ENCODE measurements around the gene CCDC142. TPM values are rescaled to one million over a fixed set of nuclear protein-coding genes. Genes with fewer than 3 reads are reported as not detected.

The CCDC142 gene
- total RNA-seq, 4 donors from 2014 or later = 10.4 to 31.1 (median 18.7) TPM

DNA sequence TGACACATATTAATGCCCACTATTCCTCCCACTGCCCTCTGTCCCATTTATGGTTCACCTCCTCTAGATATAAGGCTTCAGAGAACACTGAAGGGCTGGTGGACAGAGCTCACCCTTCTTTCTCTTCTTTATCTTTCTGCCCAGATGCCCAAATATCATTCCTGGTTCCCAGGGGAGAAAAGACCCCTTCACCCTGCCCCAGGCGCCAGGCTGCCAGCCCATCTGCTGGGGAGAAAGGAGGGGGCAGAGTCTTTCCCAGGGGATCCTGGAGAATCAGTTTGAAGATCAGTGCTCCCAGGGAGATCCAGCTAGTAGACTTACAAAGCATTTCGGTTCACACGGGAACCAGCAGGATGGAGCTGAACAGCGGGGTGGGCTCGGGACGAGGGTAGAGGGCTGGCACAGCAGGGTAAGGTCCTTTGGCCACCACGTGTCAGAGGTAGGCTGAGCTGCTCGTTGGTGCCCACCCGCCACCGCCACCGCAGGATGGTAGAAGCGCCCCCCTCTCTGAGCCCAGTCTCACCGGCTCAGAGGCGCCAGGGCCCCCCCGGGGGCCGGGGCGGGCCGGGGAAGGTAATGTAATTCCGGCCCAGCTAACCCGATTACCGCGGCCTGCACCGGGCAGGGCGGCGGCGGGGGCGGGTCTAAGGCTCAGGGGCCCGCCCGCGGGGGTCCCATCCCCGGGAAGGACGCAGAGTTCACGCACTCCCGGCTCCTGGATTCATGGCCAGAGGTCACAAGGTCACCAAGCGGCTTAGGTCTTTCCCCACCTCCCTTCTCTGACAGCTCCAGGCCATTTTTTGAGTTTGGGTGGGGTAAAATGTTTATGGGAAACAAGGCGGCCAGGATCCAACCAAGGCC, 30.2 kb upstream of the CCDC142 start:
- Histone ChIP-seq H3K9me3 (no peaks in the 10 kb centered on the region), H3K27ac (no peak overlapping the region), H3K4me1 (peaks cover 43% of the 10 kb centered on the region), H3K36me3 (no peaks in the 10 kb centered on the region), H3K4me3 (no peak overlapping the region), H3K27me3 (peaks cover 88% of the 10 kb centered on the region)
- WGBS = 19% methylated on average over 13 of the region's 36 CpGs
- no peak for DNase-seq (ENCODE audit: low spot score in 2 of 2)
- TF ChIP-seq POLR2AphosphoS5 (IDR thresholded peaks at IDR 0.05) (no peak), CTCF (IDR thresholded peaks at IDR 0.05) (no peak), EP300 (IDR thresholded peaks at IDR 0.05) (no peak), POLR2A (IDR thresholded peaks at IDR 0.05) (no peak)

DNA sequence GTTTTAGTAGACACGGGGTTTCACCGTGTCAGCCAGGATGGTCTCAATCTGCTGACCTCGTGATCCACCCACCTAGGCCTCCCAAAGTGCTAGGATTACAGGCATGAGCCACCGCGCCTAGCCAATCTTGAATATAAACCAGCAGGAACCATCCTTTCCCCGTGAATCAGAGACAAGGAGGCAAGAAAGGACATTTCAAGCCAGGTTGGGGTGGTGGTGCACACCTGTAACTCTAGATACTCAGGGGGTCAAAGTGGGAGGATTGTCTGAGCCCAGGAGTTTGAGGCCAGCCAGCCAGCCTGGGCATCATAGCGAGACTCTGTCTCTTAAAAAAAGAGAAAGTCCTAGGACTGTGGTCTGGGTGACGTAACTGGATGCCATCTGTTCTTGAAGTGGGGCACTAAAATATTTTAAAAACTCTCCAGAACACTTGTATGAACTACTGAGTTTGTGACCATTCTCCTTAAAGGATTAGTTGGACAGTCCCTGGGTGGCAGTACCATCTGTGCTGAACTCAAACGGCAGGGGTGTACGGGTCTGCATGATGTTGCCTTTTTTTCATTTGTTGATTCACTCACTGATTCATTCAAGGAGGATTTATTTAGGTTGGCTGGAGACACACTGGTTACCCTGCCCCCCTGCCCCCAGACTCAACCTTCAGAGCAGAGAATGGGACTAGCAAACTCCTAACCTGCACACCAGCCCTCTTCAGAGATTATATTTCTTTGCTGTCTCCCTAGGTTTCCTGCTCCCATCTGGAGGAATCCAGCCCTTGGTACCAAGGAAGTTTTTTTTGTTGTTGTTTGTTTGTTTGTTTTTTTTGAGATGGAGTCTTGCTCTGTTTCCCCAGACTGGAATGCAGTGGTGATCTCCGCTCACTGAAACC, 28.5 kb upstream of the CCDC142 start:
- Histone ChIP-seq H3K36me3 (no peaks in the 10 kb centered on the region), H3K9me3 (no peaks in the 10 kb centered on the region), H3K4me3 (no peak overlapping the region), H3K4me1 (peaks cover 50% of the 10 kb centered on the region), H3K27ac (no peak overlapping the region), H3K27me3 (peaks cover 72% of the 10 kb centered on the region)
- no peak for DNase-seq (ENCODE audit: low spot score in 2 of 2)
- 54% methylated on average over 10 of the region's 11 CpGs for WGBS
- TF ChIP-seq CTCF (IDR thresholded peaks at IDR 0.05) = no peak
- no peak for TF ChIP-seq EP300 (IDR thresholded peaks at IDR 0.05)
- no peak for TF ChIP-seq POLR2A (IDR thresholded peaks at IDR 0.05)

GRCh38 chr2:74510272-74510671, 27.5 kb upstream of the CCDC142 start:
- Histone ChIP-seq H3K36me3 (peaks cover 7% of the 10 kb centered on the region), H3K27ac (no peak overlapping the region), H3K27me3 (peaks cover 61% of the 10 kb centered on the region), H3K4me1 (peaks cover 50% of the 10 kb centered on the region), H3K4me3 (no peak overlapping the region), H3K9me3 (no peaks in the 10 kb centered on the region)
- no peak for DNase-seq (ENCODE audit: low spot score in 2 of 2)
- 96% methylated on average over 4 of the region's 4 CpGs for WGBS
- TF ChIP-seq EP300 (IDR thresholded peaks at IDR 0.05) (no peak), CTCF (IDR thresholded peaks at IDR 0.05) (no peak), POLR2A (IDR thresholded peaks at IDR 0.05) (no peak), POLR2AphosphoS5 (IDR thresholded peaks at IDR 0.05) (no peak)

DNA sequence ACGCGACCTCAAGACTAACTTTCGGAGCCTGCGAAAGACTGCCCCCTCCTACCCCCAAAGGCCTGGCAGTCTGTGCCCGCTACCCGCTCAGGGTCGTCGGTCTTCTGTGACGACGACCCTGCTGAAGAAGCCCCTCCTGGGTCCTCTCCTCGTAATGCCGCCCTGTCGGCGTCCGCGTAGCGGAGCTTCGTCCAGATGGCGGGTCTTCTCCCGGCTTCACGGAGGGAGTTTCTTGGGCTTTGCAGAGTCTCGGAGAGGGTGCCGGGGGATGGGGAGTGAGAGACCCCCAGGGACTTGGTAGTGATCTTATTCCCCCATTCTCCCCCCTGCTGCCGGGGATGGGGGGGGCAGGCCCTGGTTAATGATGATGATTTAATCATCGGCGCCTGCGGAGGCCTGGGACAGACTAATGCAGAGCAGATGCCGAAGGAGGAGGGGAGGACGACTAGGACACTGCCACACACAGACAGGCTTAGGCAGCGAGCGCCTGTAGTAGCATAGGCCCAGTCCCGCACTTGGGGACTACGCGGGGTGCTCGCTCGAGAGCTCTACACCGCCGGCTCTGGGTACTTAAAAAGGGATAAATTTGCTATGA, 25.2 kb upstream of the CCDC142 start:
- Histone ChIP-seq H3K36me3 (peaks cover 16% of the 10 kb centered on the region), H3K4me3 (peak overlapping the region; percentile 79), H3K27ac (peak overlapping the region; percentile 99), H3K9me3 (no peaks in the 10 kb centered on the region), H3K27me3 (peaks cover 42% of the 10 kb centered on the region), H3K4me1 (peaks cover 47% of the 10 kb centered on the region)
- WGBS = 9% methylated on average over 35 of the region's 38 CpGs
- peak in 1 of 2 donors; percentile 82 for DNase-seq (ENCODE audit: low spot score in 2 of 2)
- TF ChIP-seq EP300 (IDR thresholded peaks at IDR 0.05) (no peak), CTCF (IDR thresholded peaks at IDR 0.05) (no peak), POLR2AphosphoS5 (IDR thresholded peaks at IDR 0.05) (no peak), POLR2A (IDR thresholded peaks at IDR 0.05) (no peak)
